NCI-H1105 (cell line): ENCODE results near the gene RNF34.

Experiments used
- DNase-seq: peaks from one replicate; lab custom pipeline; 2025; lab: John Stamatoyannopoulos, UW

The RNF34 gene

DNA sequence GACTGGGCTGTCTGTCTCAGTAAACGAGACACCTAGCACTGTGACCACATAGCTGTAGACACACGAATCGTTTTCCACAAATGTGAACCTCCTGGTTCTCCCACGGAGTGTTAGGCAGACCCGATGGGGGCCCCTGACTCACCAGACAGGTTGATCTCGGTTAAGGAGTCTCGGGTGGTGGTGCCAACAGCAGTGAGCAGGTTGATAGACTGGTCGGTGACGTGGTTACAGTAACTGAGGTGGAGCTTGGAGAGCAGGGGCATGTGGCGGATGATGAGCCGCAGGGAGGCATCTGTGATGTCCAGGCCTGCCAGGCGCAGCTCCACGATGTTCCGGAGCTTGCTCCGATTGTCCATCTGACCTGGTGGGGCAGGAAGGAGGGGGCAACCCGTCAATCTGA, 39.8 kb downstream of the RNF34 start:
- DNase-seq: no peak

DNA sequence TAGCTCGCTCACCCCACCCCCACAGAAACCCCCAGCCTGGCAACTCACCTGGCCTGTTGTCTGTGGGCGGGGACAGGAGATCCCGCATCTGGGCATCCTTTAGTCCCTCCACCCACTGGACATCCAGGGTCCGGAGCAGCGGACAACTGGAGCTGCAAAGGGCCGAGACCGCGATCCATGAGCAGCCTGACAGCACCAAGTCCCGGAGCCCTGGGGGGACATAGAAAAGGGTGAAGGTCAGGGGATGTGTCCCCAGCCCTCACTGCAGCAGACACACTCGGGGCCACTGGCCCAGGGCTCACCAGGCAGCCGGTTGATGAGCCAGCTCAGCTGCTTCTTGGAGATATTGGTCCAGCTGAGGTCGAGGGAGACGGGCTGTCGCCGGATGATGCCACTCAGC, 40.9 kb downstream of the RNF34 start:
- DNase-seq: no peak

DNA sequence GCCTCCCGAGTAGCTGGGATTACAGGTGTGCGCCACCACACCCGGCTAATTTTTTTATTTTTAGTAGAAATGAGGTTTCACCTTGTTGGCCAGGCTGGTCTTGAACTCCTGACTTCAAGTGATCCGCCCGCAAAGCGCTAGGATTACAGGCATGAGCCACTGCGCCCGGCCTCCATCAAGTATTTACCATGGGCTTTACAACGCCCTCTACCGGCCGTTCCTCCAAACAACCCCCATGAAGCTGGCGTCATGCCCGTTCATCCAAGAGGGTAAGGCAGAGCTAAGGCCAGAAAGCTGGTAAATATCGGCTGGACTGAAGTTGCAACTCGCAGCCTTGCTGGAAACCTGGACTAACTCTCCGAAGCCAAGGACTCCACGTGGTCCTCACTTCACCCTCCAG, 41.6 kb downstream of the RNF34 start:
- no peak for DNase-seq

DNA sequence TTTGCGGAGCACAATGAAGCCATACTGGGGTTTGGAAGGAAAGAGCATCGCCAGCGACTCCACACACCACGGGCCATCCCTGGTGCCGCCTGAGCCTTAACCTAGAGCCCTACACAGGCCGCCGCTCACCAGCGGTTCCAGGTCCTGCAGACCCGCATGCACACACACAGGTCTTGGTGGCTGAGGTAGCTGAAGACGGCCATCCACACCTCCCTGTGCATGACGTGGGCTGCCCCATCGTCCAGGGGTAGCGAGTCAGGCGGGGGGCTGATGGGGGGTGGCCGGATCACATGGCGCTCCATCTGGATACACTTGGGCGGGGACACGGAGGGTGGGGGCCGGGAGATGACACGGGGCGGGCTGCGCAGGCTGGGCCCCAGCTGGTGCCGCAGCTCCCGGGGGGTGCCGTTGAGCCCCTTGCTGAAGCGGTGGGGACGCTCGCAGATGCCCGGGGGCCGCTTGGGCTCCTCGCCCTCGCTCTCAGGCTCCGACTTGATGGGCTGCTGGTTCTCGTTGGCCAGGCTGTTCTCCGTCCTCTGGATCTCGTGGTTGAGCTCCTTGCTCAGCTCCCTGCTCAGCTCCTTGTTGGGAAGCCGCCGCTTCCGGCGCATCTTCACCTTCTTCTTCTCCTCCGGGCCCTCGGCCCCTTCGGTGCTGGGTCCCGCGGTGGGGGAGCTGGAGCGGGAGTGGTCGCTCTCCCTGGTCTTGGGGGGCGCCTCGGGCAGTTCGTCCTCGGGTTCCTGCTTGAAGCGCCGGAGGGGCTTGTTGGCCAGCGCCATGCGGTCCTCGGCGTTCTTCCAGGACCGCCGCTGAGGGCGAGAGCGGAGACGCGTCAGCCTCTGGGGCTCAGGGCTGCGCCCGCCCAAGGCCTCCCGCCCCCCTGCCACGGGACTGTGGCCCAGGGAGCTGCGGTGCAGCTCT, 42.4 kb downstream of the RNF34 start:
- no peak for DNase-seq

DNA sequence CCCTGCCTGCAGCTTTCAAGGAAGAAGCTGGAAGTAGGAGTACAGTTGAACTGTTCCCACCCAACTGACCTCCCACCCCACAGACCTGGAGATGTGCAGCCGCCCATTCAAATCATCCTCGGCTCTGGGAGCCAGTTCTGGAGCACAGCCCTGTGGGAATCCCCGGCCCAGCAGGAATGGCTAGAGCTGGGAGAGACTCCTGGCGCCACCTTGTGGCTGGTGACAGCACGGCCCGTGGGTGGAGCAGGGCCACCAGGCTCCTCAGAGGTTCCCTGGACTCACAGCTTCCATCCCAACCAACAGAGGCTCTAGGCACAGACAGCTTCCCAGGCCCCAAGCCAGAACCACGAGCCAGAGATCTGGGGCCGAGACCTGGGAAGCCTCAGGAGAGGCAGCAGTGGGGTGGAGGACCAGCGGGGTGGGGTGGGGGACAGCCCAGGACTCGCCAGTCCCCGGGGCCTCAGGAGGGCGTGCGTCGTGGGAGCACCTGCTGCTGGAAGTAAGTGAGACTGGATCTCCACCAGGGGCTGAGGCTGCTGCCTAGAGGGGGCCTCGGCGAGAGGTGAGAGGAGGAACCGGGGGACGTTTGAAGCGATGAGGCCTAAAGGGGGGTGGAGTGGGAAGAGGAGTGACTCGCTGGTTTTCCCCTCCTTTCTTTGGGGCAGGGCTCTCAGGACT, 43.4 kb downstream of the RNF34 start:
- peak; percentile 69 for DNase-seq

DNA sequence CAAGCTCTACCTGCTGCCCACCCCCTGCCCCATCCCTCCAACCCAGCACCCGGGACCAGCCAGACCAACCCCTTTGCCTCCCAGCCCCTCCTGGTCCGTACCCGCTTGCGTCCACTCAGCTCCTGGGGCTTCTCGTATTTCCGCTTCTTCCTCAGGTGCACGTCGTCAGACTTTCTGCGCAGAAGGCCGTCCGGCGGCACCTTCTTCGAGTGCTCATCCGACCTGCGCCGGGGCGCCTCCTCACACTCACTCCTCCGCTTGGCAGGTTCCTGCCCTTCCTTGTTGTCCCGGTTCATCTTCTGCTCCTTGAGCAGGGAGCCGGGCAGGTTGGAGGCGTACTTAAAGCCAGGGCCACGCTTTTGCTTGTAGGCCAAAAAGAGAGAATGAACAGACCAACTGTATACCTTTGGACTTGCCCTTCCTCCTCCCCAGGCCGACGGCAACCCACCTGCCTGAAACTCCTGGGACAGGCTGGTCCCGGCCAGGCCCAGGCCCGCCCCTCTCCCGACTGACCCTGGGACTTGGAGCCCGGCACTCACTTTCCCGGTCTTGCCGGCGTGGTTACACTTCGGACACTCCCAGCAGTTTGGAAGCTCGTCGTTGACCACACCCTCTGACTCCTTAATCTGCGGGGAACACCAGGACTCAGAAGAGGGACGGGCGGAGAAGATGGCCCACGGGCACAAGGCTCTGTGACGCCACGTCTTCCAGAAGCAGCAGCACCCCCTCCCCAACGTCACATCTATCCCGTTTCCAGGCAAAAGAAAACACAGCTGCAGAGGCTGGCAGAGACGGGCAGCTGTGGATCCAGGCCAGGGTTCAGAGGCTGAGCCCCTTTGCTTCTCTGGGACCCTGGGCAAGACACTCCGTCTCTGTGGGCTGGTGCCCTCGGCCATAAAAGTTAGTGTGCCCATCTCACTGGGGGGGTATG, 44.3 kb downstream of the RNF34 start:
- DNase-seq: no peak

DNA sequence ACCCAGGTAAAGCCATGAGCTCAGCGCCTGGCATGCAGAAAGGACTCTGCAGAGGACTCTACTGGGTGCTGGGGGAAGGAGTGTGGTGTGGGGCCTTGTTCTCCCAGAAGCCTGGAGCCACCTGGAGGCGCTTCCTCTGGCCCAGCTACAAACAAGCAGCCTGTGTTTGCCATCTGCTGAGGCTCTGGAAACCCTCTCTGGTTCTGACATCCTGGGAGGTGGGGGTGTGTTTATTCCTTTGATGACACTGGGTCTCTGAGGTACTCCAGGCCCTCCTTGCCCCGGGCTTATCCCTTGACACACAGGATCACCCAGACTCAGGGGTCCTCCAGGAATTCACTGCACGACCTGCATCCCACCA, 44.9 kb downstream of the RNF34 start:
- DNase-seq: no peak

DNA sequence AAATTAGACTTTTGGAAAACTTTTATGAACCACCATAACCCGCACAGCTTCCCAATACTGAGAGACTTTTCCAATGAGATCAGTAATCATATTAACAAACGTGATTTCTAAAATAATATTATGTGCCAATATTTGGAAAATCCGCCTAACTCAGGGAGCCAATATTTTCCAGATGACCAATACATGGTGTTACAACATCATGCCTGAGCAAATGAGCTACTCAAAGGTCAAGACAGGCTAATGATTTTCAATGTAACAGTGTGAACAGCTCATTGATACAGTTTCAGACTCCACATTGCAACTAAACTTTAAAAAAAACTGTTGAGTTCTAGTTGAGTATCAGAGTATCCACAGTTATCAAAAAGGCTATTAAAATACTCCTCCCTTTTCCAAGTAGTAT, 46.8 kb downstream of the RNF34 start:
- DNase-seq: no peak

DNA sequence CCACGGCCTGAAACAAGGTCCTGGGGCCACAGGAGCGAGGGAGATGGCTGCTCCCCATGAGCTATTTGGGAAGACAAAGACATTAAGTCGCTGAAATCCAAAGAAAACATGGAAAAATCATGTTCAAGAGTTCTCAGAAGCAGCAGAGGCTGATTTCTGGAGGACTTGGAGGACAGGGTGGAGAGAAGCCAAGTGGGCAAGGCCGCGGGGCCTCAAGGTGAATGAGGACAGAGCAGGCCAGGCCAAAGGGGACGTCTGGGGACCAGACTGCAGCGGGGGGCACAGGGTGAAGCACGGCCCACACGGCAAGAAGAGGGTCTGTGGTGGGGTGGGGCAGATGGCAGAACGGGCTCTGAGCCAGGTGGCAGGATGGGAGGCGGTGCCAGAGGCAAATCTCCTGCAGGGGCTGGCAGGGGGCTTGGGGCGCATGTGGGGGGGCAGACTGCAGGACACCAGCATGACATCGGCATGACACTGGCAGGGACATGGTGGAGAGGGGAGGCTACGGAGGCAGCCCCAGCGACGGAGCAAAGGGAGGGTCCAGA, 48.9 kb downstream of the RNF34 start:
- DNase-seq: no peak

DNA sequence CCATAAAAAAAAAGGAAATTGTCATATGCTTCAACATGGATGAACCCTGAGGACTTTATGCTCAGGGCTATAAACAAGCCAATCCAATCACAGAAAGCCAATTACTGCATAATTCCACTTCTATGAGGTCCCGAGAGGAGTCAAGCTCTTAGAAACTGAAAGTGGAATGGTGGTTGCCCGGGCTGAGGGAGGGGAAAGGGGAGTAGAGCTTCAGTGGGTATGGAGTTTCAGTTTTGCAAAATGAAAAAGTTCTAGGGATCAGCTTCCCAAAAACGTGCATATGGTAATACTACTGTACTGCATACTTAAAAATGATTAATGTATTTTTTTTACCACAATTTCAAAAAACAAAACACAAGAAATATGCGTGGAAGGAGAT, 52.0 kb downstream of the RNF34 start:
- DNase-seq: no peak

DNA sequence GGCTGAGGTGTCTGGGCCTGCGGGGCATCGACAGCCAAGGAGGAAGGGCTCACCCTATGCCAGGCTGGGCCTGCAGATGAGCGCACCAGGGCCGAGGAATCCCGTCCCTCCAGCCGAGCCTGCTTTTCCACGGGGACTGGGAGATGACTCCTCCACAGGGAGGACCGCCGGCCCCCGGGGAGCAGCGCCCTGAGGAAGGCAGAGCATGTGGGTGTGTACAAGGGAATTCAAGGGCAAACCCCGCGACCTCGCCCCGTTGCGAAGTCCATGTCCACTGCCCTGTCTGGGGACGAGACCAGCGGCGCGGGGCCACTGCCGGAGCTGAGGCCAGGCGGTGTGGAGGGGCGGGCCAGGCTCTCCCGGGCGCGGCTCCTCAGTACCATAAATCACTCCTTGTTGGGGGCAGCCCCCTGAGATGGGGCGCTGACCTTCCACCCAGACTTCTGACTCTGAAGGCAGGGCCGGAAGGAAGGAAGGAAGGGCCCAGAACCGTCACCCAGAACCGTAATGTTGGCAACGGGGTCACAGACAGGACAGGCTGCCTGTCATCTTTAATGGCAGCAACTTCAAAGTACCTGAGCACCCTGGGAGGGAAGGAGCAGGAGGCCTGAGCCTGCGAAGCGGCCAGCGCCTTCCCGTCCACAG, 52.5 kb downstream of the RNF34 start:
- no peak for DNase-seq

DNA sequence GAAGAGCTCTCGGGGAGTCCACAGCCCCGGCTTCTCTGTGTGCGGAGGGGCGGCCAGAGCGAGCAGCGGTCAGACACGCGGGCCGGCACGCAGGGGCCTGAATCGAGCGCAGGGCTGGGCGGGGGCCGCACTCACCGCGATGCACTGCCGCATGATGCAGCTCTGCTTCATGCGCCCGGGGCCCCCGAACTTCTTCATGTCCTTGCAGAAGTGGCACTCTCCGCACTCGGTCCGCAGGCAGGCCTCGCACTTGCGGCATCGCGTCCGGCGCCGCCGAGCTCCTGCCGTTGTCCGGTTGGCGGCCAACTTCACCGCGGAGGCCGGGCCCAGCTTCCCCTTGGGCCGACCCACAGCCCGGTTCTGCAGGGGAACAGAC, 53.1 kb downstream of the RNF34 start:
- DNase-seq: no peak

DNA sequence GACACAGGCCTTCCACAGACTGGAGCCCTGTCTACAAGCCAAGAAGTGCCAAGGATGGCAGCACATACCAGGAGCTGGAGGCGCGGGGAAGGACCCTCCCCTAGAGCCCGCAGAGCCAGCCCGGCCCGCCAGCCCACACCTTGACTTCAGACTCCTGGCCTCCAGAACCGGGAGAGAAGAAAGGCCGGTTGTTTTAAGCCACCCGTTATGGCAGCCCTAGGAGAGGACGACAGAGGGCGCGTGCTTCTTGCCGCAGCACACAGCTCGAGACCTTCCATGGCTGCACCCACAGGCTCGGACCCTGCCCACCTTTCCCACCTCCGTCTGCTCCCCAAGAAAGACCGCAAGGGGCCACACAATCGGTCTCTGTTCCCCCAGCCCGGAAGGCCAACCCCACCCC, 53.7 kb downstream of the RNF34 start:
- no peak for DNase-seq

DNA sequence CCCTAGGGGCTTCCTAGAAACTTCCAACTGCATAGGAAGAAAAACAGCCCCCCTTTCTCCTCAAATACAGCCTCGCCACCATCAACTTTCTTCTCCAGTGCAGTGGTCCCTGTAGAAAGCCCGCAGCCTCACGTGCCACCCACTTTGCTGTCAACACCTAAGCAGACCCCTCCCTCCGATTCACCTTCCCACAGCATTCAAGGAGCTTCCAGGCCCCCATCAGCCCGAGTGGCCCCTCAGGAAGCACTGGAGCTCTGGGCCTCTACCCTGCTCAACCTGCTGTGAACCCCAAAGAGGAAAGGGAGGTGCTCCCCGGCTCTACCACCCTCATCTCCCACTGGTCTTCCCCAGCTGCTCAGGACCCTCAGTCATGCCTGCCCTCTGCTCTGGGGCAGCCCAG, 55.0 kb downstream of the RNF34 start:
- no peak for DNase-seq

DNA sequence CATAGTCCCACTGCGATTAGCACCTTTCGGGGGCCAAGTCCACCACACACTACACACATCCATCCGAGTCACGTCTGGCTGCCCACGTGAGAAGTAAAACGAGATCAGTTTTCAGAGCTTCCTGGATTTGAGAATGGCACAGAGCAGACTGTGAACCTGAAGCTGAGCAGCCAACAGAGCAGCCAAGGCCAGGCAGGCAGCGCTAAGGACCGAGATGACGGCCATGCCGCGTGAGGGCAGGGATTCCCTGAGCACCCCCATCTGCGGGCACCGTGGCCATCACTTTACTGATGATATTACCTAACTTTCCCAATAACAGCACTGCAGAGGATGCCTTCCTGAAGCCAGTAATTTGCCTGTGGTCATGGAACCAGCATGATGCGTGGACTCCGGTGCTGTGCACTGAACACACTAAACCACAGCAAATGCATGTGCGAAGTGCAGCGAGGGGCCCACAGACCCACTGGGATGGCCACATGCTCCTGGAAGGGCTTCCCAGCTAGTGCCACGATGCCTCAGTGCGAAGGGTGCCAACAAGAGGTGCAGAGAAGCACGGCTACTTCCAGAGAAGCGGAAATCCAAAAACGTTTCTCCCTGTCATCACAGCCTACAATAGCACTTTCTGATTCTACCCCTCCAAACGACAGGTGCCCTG, 56.0 kb downstream of the RNF34 start:
- no peak for DNase-seq

DNA sequence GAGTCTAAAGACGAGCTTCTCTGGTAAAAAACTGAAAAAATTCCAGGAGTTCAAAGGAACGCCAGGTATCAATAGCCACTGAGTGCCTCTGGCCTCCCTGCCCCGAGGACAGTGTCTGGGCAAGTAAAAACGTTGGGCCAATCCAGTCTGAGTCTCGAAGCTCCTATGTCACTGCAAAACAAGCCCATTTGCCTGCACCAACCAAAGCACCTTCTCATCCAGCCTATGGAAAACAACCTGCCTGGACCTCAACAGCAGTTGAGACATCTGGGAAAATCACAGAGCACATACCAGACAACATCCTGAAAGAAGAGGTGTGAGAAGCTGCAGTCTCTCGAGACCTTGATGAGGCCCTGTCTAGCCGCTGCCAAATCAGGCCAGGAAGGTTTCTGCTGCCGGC, 56.6 kb downstream of the RNF34 start:
- DNase-seq: no peak

DNA sequence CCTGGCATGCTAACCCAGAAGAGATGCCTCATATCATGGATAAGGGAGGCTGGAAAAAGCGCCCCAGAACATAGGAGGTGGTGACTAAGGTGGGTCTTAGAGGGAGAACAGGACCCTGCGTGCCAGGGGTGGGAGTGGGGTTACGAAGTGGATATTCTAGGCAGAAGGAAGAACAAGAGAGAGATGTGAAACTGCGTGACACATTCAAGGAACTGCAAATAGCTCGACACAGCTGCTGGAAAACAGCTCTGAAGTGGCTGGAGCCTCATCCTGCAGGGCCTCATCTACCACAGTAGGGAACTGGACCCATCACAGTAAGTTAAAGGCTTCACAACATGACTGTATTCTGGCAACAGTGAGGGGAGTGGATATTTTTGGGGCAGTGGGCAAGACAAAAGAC, 61.1 kb downstream of the RNF34 start:
- no peak for DNase-seq

DNA sequence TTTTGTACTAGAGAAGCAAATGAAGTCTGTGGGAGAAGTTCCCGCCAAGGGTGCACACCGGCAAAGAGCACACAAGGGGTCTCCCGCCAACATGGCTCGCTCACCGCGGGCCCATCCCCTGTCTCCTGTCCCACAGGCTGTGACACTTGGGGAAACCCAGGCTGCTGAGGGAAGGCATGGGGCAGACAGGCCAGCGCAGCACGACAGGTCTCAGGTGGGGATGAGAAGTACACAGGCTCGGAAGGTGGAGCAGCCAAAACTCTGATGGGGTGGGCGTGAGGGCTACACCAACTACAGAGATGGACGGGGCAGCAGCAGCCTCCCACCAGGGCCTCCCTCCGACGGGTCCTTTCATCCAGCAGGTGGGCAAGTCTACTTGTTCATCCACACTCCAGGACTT, 64.4 kb downstream of the RNF34 start:
- no peak for DNase-seq

DNA sequence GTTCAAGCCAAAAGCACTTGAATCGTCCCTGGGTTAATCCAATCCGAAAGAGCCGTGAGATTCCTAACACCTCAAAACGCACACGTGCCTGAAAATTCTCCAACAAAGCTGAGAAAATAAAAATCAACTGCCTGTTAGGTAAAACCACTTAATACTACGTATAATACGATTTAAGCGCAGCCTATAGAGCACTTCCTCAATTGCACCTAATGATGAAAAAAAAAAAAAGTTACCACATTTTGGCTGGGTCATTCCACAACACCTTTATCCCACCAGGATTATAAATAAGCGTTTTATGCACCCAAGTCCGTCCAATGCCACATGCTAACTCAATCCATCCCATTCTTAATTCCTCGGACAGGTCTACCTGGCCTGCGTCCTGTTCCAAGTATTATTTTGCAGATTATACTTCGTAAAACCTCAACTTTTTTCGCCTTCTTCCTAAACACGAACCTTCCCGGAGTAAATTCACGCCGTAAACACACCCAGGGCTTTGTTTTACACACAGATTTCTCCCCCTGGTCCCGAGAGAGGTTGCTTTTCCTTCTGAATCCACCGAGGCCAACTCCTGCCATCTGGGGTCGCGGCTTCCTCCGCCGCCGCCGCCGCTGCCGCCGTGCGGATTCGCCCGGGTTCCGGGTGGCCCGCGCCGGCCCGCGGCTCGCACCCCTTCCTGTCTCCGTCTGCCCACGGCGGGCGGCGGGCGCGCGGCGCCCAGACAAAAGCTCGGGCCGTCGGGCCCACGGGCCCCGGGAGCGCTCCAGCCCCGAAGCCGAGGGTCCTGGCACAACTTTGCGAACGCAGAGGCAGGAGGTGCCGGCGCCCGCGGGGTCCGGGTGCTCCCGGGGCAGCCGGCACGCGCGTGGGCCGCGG, 66.2 kb downstream of the RNF34 start:
- no peak for DNase-seq
